ENCODE data around the gene FAM168A. TPM values are rescaled to one million over a fixed set of nuclear protein-coding genes. Genes with fewer than 3 reads are reported as not detected.

Gene FAM168A
- total and polyA plus RNA-seq, 10 of the 15 experiments (the other 5 are each of a cell fraction or from before 2014, with no cell fraction given), result 1.7 to 20.0 (median 10.0) TPM

- no peak overlapping the region for H2AFZ ChIP-seq (ENCODE audit: control insufficient read depth, low read depth, low read length)
- no TSS peak for BruUV-seq (replicated peaks)
- intact Hi-C loops (cut with micrococcal nuclease; ENCODE audit: unreplicated experiment), result no loop called here
- SMC1A ChIA-PET (ENCODE audit: uncharacterized antibody, unreplicated experiment), result interaction anchor here (0.6 to 1.3 kb wide), 2 partner anchors 120 to 142 kb away, joined by 3 read pairs; no protein-coding TSS in a partner anchor
- no peaks in the 10 kb centered on the region for H3K4me1 ChIP-seq (ENCODE audit: control insufficient read depth, insufficient read depth, low read length)
- no peak overlapping the region for H3K4me2 ChIP-seq (ENCODE audit: control insufficient read depth, insufficient read depth)
- no peak for FAIRE-seq
- no peaks in the 10 kb centered on the region for H3K36me3 ChIP-seq (ENCODE audit: control insufficient read depth in 2 of 2, insufficient read depth in 2 of 2, low read length in 1 of 2)
- POLR2A ChIA-PET, result interaction anchor here (0.5 to 1.3 kb wide), 2 partner anchors 18 to 169 kb away, joined by 3 to 5 read pairs; no protein-coding TSS in a partner anchor
- H3K9me3 ChIP-seq (replicated peaks; ENCODE audit: control insufficient read depth, insufficient read depth, low read length), result no peaks in the 10 kb centered on the region
- H3K27me3 ChIP-seq (replicated peaks in 1 of 2; ENCODE audit: control insufficient read depth in 2 of 2, insufficient read depth in 2 of 2, low read length in 1 of 2), result no peaks in the 10 kb centered on the region
- in situ Hi-C loops (cut with MboI), result no loop called here
- H3K79me2 ChIP-seq (ENCODE audit: control insufficient read depth, insufficient read depth, low read length), result no peaks in the 10 kb centered on the region
- DNase-seq (ENCODE audit: low read depth, low spot score), result no peak
- H3K4me3 ChIP-seq, result no peak overlapping the region
- WGBS (ENCODE audit: insufficient coverage, insufficient replicate concordance, low lambda C conversion rate, missing lambda C conversion rate), result 43% methylated on average over 2 of the region's 2 CpGs
- CTCF ChIA-PET, result interaction anchor here (0.6 to 2.2 kb wide), 2 partner anchors 17 to 165 kb away, joined by 4 to 9 read pairs; no protein-coding TSS in a partner anchor
- RAD21 ChIA-PET (ENCODE audit: unreplicated experiment), result no interaction called here
- no peaks in the 10 kb centered on the region for H4K20me1 ChIP-seq (ENCODE audit: control insufficient read depth, insufficient read depth)
- ATAC-seq, result no peak
- no peak overlapping the region for H3K27ac ChIP-seq (ENCODE audit: control insufficient read depth, insufficient read depth)
- no peak overlapping the region for H3K9ac ChIP-seq (ENCODE audit: control insufficient read depth, insufficient read depth, low read length)
- TF ChIP-seq SRF (IDR thresholded peaks at IDR 0.05; ENCODE audit: low read depth in 2 of 2, low read length in 2 of 2) (no peak), SPI1 (IDR thresholded peaks at IDR 0.05; ENCODE audit: borderline replicate concordance, insufficient read depth, low read depth, low read length) (no peak)
Measured at GRCh38 chr11:73461335-73461840, 136.5 kb downstream of the FAM168A start.

GRCh38 chr11:73458201-73458600, 139.7 kb downstream of the FAM168A start:
- no peak for TF ChIP-seq ATF3 (IDR thresholded peaks at IDR 0.05; ENCODE audit: borderline replicate concordance, extremely low read depth, low read depth, low read length)
- no peak overlapping the region for H3K27ac ChIP-seq (ENCODE audit: control insufficient read depth, insufficient read depth)
- no peaks in the 10 kb centered on the region for H3K9me3 ChIP-seq (replicated peaks; ENCODE audit: control insufficient read depth, insufficient read depth, low read length)
- H3K4me1 ChIP-seq (ENCODE audit: control insufficient read depth, insufficient read depth, low read length), result no peaks in the 10 kb centered on the region
- no peak for DNase-seq (ENCODE audit: low read depth, low spot score)
- intact Hi-C loops (cut with micrococcal nuclease; ENCODE audit: unreplicated experiment) (no loop called here), in situ Hi-C loops (cut with MboI) (no loop called here)
- POLR2A ChIA-PET, result interaction anchor here (0.7 to 1.3 kb wide), 3 partner anchors 8 to 31 kb away, joined by 3 to 4 read pairs (median 3); no protein-coding TSS in a partner anchor
- no peak overlapping the region for H3K9ac ChIP-seq (ENCODE audit: control insufficient read depth, insufficient read depth, low read length)
- peak; percentile 18 for FAIRE-seq
- RAD21 ChIA-PET (ENCODE audit: unreplicated experiment), result interaction anchor here (0.6 to 1.0 kb wide), 2 partner anchors 16 to 92 kb away, joined by 3 read pairs; no protein-coding TSS in a partner anchor
- H2AFZ ChIP-seq (ENCODE audit: control insufficient read depth, low read depth, low read length), result no peak overlapping the region
- ATAC-seq, result no peak
- 100% methylated on average over 1 of the region's 1 CpG for WGBS (ENCODE audit: insufficient coverage, insufficient replicate concordance, low lambda C conversion rate, missing lambda C conversion rate)
- CTCF ChIA-PET, result interaction anchor here (1.0 to 1.6 kb wide), 2 partner anchors 12 to 21 kb away, joined by 4 to 10 read pairs; no protein-coding TSS in a partner anchor
- no peak overlapping the region for H3K4me2 ChIP-seq (ENCODE audit: control insufficient read depth, insufficient read depth)
- H3K4me3 ChIP-seq, result no peak overlapping the region
- no peaks in the 10 kb centered on the region for H3K36me3 ChIP-seq (ENCODE audit: control insufficient read depth in 2 of 2, insufficient read depth in 2 of 2, low read length in 1 of 2)
- BruUV-seq (replicated peaks), result no TSS peak
- no peaks in the 10 kb centered on the region for H3K79me2 ChIP-seq (ENCODE audit: control insufficient read depth, insufficient read depth, low read length)
- SMC1A ChIA-PET (ENCODE audit: uncharacterized antibody, unreplicated experiment), result interaction anchor here (0.7 to 2.1 kb wide), 4 partner anchors 10 to 22 kb away, joined by 4 to 8 read pairs (median 5); no protein-coding TSS in a partner anchor
- no peaks in the 10 kb centered on the region for H3K27me3 ChIP-seq (replicated peaks in 1 of 2; ENCODE audit: control insufficient read depth in 2 of 2, insufficient read depth in 2 of 2, low read length in 1 of 2)
- H4K20me1 ChIP-seq (ENCODE audit: control insufficient read depth, insufficient read depth), result no peaks in the 10 kb centered on the region
